ENCODE measurements around the gene SRSF2. TPM values are rescaled to one million over a fixed set of nuclear protein-coding genes. Genes with fewer than 3 reads are reported as not detected.
"Not testable (repeated sequence)": the region's sequence is repeated elsewhere in the genome, so short reads cannot be mapped to it uniquely, and the experiment has no call there.

SRSF2 gene
- total and polyA plus RNA-seq, 8 donors, result 41.6 to 144 (median 69.9) TPM

- Histone ChIP-seq H3K4me3 (no peak overlapping the region), H3K4me1 (no peaks in the 10 kb centered on the region), H3K9me3 (no peaks in the 10 kb centered on the region), H3K27me3 (no peaks in the 10 kb centered on the region), H3K27ac (no peak overlapping the region), H3K36me3 (peaks cover 0 to 24% (median 0%) of the 10 kb centered on the region in 3 donors)
- ATAC-seq, result no peak
- no peak for DNase-seq
- 85 to 86% methylated on average over 9 of the region's 9 CpGs for WGBS, 2 donors
- intact Hi-C loops (cut with DNase I), result no loop called here
- TF ChIP-seq CTCF (IDR thresholded peaks at IDR 0.05), result no peak
- FAIRE-seq, result no peak
Measured at GRCh38 chr17:76747716-76748363, 10.7 kb upstream of the SRSF2 start.

- not testable (repeated sequence) for FAIRE-seq
- 96 to 99% methylated on average over 6 of the region's 6 CpGs for WGBS, 2 donors
Measured at GRCh38 chr17:76745785-76746184, 8.7 kb upstream of the SRSF2 start.

GRCh38 chr17:76744747-76745146 lies 7.6 kb upstream of the SRSF2 start:
- Histone ChIP-seq H3K4me1 (no peaks in the 10 kb centered on the region), H3K9me3 (no peaks in the 10 kb centered on the region), H3K4me3 (no peak overlapping the region), H3K27me3 (no peaks in the 10 kb centered on the region), H3K36me3 (peaks cover 0 to 24% (median 0%) of the 10 kb centered on the region in 3 donors), H3K27ac (no peak overlapping the region)
- no peak for TF ChIP-seq CTCF (IDR thresholded peaks at IDR 0.05)
- 60 to 98% methylated on average over 2 of the region's 2 CpGs for WGBS, 2 donors
- FAIRE-seq (no peak), ATAC-seq (no peak), DNase-seq (no peak)
- intact Hi-C loops (cut with DNase I), result no loop called here

More at GRCh38 chr17:76745785-76746184, 8.7 kb upstream of the SRSF2 start:
- H3K27me3 ChIP-seq; ATAC-seq; DNase-seq; intact Hi-C loops (cut with DNase I); H3K27ac ChIP-seq; H3K4me3 ChIP-seq; H3K4me1 ChIP-seq; H3K9me3 ChIP-seq: not testable (repeated sequence)
- peaks cover 0 to 24% (median 0%) of the 10 kb centered on the region in 3 donors for H3K36me3 ChIP-seq

- H3K36me3 ChIP-seq, result peaks cover 0 to 18% (median 0%) of the 10 kb centered on the region in 3 donors
- DNase-seq (no peak), ATAC-seq (no peak), FAIRE-seq (no peak)
- H3K4me1 ChIP-seq, result peaks cover 0 to 8% (median 0%) of the 10 kb centered on the region in 3 donors
- H3K27me3 ChIP-seq, result no peaks in the 10 kb centered on the region
- TF ChIP-seq CTCF (IDR thresholded peaks at IDR 0.05), result no peak
- no peaks in the 10 kb centered on the region for H3K9me3 ChIP-seq
- H3K4me3 ChIP-seq, result no peak overlapping the region
- intact Hi-C loops (cut with DNase I), result no loop called here
- no peak overlapping the region for H3K27ac ChIP-seq
Measured at GRCh38 chr17:76742958-76743357, 5.8 kb upstream of the SRSF2 start.

GRCh38 chr17:76740329-76741118 lies 3.4 kb upstream of the SRSF2 start:
- no peak overlapping the region for H3K4me3 ChIP-seq
- H3K27me3 ChIP-seq, result no peaks in the 10 kb centered on the region
- DNase-seq (no peak), ATAC-seq (no peak), FAIRE-seq (no peak)
- 76 to 82% methylated on average over 5 of the region's 5 CpGs for WGBS, 2 donors
- H3K27ac ChIP-seq, result no peak overlapping the region
- no peaks in the 10 kb centered on the region for H3K9me3 ChIP-seq
- peaks cover 0 to 16% (median 0%) of the 10 kb centered on the region in 3 donors for H3K36me3 ChIP-seq
- H3K4me1 ChIP-seq, result peaks cover 0 to 8% (median under 1%) of the 10 kb centered on the region in 3 donors
- no peak for TF ChIP-seq CTCF (IDR thresholded peaks at IDR 0.05)
- intact Hi-C loops (cut with DNase I), result no loop called here

GRCh38 chr17:76739568-76740115 lies 2.5 kb upstream of the SRSF2 start:
- Histone ChIP-seq H3K4me1 (peaks cover 9 to 12% (median 9%) of the 10 kb centered on the region in 3 donors), H3K36me3 (peaks cover 0 to 15% (median under 1%) of the 10 kb centered on the region in 3 donors)
- H3K27ac ChIP-seq; FAIRE-seq; ATAC-seq; H3K4me3 ChIP-seq; H3K27me3 ChIP-seq; H3K9me3 ChIP-seq; DNase-seq; intact Hi-C loops (cut with DNase I): not testable (repeated sequence)
- WGBS, 2 donors, result 90% methylated on average over 17 of the region's 17 CpGs
